GM11168 (cell line): Measurements from ENCODE around the gene C1orf210.

Experiments
- in situ Hi-C: fragments of 300-500 bp; cut with MboI; formaldehyde crosslinking; loops from one replicate; pipeline ENCODE4 v1.12.0; 2022; ENCODE audit warnings: low sequenced_read_pairs; ENCODE audit not compliant: unreplicated experiment

C1orf210 gene

GRCh38 chr1:43253876-43254275 lies 31.5 kb downstream of the C1orf210 start:
- in situ Hi-C loops: no loop called here

GRCh38 chr1:43253173-43253572 lies 32.2 kb downstream of the C1orf210 start:
- in situ Hi-C loops: no loop called here

GRCh38 chr1:43252225-43252624 lies 33.2 kb downstream of the C1orf210 start:
- in situ Hi-C loops: no loop called here

GRCh38 chr1:43251024-43251423 lies 34.4 kb downstream of the C1orf210 start:
- in situ Hi-C loops: no loop called here

- in situ Hi-C loops: no loop called here
Observed at GRCh38 chr1:43250351-43250761, 35.0 kb downstream of the C1orf210 start.

GRCh38 chr1:43247256-43247921 lies 38.0 kb downstream of the C1orf210 start:
- in situ Hi-C loops: no loop called here

- in situ Hi-C loops: no loop called here
Observed at GRCh38 chr1:43246466-43247213, 38.7 kb downstream of the C1orf210 start.

GRCh38 chr1:43243299-43243698 lies 42.1 kb downstream of the C1orf210 start:
- in situ Hi-C loops: no loop called here

GRCh38 chr1:43241413-43241836 lies 44.0 kb downstream of the C1orf210 start:
- in situ Hi-C loops: no loop called here

GRCh38 chr1:43239484-43239883 lies 45.9 kb downstream of the C1orf210 start:
- in situ Hi-C loops: loop anchor here (10.0 kb wide), 1 partner anchor 175 kb away; no protein-coding TSS in a partner anchor

GRCh38 chr1:43238991-43239469 lies 46.4 kb downstream of the C1orf210 start:
- in situ Hi-C loops: loop anchor here (10.0 kb wide), 1 partner anchor 176 kb away; no protein-coding TSS in a partner anchor

GRCh38 chr1:43238085-43238484 lies 47.3 kb downstream of the C1orf210 start:
- in situ Hi-C loops: loop anchor here (10.0 kb wide), 1 partner anchor 177 kb away; no protein-coding TSS in a partner anchor

GRCh38 chr1:43237121-43237520 lies 48.3 kb downstream of the C1orf210 start:
- in situ Hi-C loops: loop anchor here (10.0 kb wide), 1 partner anchor 178 kb away; no protein-coding TSS in a partner anchor

- in situ Hi-C loops: loop anchor here (10.0 kb wide), 1 partner anchor 179 kb away; no protein-coding TSS in a partner anchor
Observed at GRCh38 chr1:43235451-43236121, 49.8 kb downstream of the C1orf210 start.

GRCh38 chr1:43235040-43235439 lies 50.3 kb downstream of the C1orf210 start:
- in situ Hi-C loops: loop anchor here (10.0 kb wide), 1 partner anchor 180 kb away; no protein-coding TSS in a partner anchor

- in situ Hi-C loops: loop anchor here (10.0 kb wide), 1 partner anchor 181 kb away; no protein-coding TSS in a partner anchor
Observed at GRCh38 chr1:43234267-43234666, 51.1 kb downstream of the C1orf210 start.

GRCh38 chr1:43233631-43234030 lies 51.8 kb downstream of the C1orf210 start:
- in situ Hi-C loops: loop anchor here (10.0 kb wide), 1 partner anchor 181 kb away; no protein-coding TSS in a partner anchor

- in situ Hi-C loops: loop anchor here (10.0 kb wide), 1 partner anchor 182 kb away; no protein-coding TSS in a partner anchor
Observed at GRCh38 chr1:43232482-43232881, 52.9 kb downstream of the C1orf210 start.

- in situ Hi-C loops: loop anchor here (10.0 kb wide), 1 partner anchor 183 kb away; no protein-coding TSS in a partner anchor
Observed at GRCh38 chr1:43232074-43232473, 53.3 kb downstream of the C1orf210 start.
